Measurements from ENCODE around the gene MCU.

- TF ChIP-seq POLR2A (IDR thresholded peaks at IDR 0.05) = no peak
- TF ChIP-seq CTCF (IDR thresholded peaks at IDR 0.05 in 8 of 11, conservative IDR thresholded peaks at IDR 0.05 in 3 of 11) = no peak
Observed at GRCh38 chr10:72697716-72698115, 5.8 kb downstream of the MCU start.

Measured in spleen (tissue), 7 donors.